Psoas muscle (tissue), 8 donors: Measurements from ENCODE around the gene ARSK. TPM values are rescaled to one million over a fixed set of nuclear protein-coding genes. Genes with fewer than 3 reads are reported as not detected.
"Not testable (repeated sequence)": the region's sequence is repeated elsewhere in the genome, so short reads cannot be mapped to it uniquely, and the experiment has no call there.

Experiments used
- ATAC-seq, 4 donors: fragments of 200-7000 bp; cut with Tn5 transposase; one replicate each; pipeline ENCODE4 v1.9.1; 2020; ENCODE audit warnings: moderate library complexity in 3 of 4, mild to moderate bottlenecking in 2 of 4
- DNase-seq, 2 donors: peaks; one replicate each; pipeline ENCODE4 v3.0.0-alpha.2; 2020
- H3K27ac ChIP-seq: fragments of 200-600 bp; one replicate; pipeline ENCODE4 v1.8.0; 2022
- H3K27me3 ChIP-seq, 3 donors: fragments of 200-600 bp in 1 of 3; one replicate each; pipeline versions ENCODE4 v1.6.1 to v1.8.0; 2013 to 2022; ENCODE audit warnings: low read length in 2 of 3, mild to moderate bottlenecking in 2 of 3, moderate library complexity in 1 of 3; ENCODE audit not compliant: insufficient read depth in 3 of 3
- H3K36me3 ChIP-seq, 2 donors: fragments of 200-600 bp in 1 of 2; one replicate each; pipeline versions ENCODE4 v1.6.1 to v1.8.0; 2013 to 2022; ENCODE audit warnings: low read depth in 1 of 2, mild to moderate bottlenecking in 1 of 2, moderate library complexity in 1 of 2; ENCODE audit not compliant: insufficient read depth in 1 of 2
- H3K4me1 ChIP-seq: fragments of 200-600 bp; one replicate; pipeline ENCODE4 v1.8.0; 2022
- H3K4me3 ChIP-seq: fragments of 200-600 bp; one replicate; pipeline ENCODE4 v1.8.0; 2022; ENCODE audit warnings: mild to moderate bottlenecking
- H3K9me3 ChIP-seq: fragments of 200-600 bp; one replicate; pipeline ENCODE4 v1.8.0; 2022
- CTCF ChIP-seq: fragments of 200-600 bp; IDR thresholded peaks from one replicate; pipeline ENCODE4 v1.8.0; 2022; ENCODE audit warnings: antibody characterized with exemption
- WGBS, 3 donors: extraction: QIAGEN DNeasy Blood & Tissue Kit; methylation state at CpG; one replicate each; pipeline versions ENCODE4 v1.1.6 to v1.1.7; 2013; 5-methylcytosine and 5-hydroxymethylcytosine counted together
- intact Hi-C, 2 donors: fragments of 100-400 bp; cut with DNase I; formaldehyde crosslinking; loops; one replicate each; pipeline versions ENCODE4 v1.11.0 to v1.14.2; 2022
- polyA plus RNA-seq, 3 donors: library from polyadenylated mRNA; stranded (reverse); fragments of 200-250 nt; gene quantifications; one replicate each; pipeline ENCODE4 v1.2.3, GENCODE V29; 2013
- total RNA-seq, 4 donors: library from RNA; stranded (reverse); fragmentation: NEBNext Ultra II Directional in 2 of 4; extraction: Animal tissue kit (Norgen Biotek cat#: 25700) in 2 of 4; gene quantifications; one replicate each; pipeline versions ENCODE4 v1.2.1 to v1.2.4, GENCODE V29; 2021 to 2023
- donor health status: healthy with polysubstance abuse.
- donor health status: DM: no; HTN: no; CAD: no; lungs with moderate emphysema.
- donor health status: Bipolar disorder and iron deficiency.
- donor health status: healthy.
- donor health status: DM: yes; HTN: yes; CAD: no.
- donor health status: DM: no; HTN: no; CAD: no.
- donor health status: DM: no; HTN: no; CAD: no.
- donor health status: DM: yes; HTN: yes; CAD: no.

ARSK gene
- total and polyA plus RNA-seq, 7 donors, result 1.6 to 8.5 (median 2.0) TPM

GRCh38 chr5:95630394-95630917 is 75.6 kb downstream of the ARSK start:
- ATAC-seq (peak in 1 of 4 donors; percentile 65), DNase-seq (no peak)
- Histone ChIP-seq H3K27ac (no peak overlapping the region), H3K36me3 (no peaks in the 10 kb centered on the region), H3K9me3 (no peaks in the 10 kb centered on the region), H3K4me1 (peaks cover 3% of the 10 kb centered on the region), H3K27me3 (no peaks in the 10 kb centered on the region), H3K4me3 (no peak overlapping the region)
- no peak for TF ChIP-seq CTCF
- 87 to 92% (median 89%) methylated on average over 5 of the region's 5 CpGs for WGBS, 3 donors
- intact Hi-C loops, result no loop called here

- H3K9me3 ChIP-seq, result no peaks in the 10 kb centered on the region
- H3K4me1 ChIP-seq, result peaks cover 3% of the 10 kb centered on the region
- H3K27ac ChIP-seq, result no peak overlapping the region
- 63 to 88% (median 64%) methylated on average over 2 of the region's 2 CpGs for WGBS, 3 donors
- H3K4me3 ChIP-seq, result no peak overlapping the region
- no peaks in the 10 kb centered on the region for H3K27me3 ChIP-seq
- ATAC-seq, result no peak
- intact Hi-C loops, result no loop called here
- H3K36me3 ChIP-seq, result no peaks in the 10 kb centered on the region
- no peak for DNase-seq
- no peak for TF ChIP-seq CTCF
Measured at GRCh38 chr5:95631255-95631958, 76.5 kb downstream of the ARSK start.

GRCh38 chr5:95631991-95632675 is 77.2 kb downstream of the ARSK start:
- H3K4me3 ChIP-seq, result no peak overlapping the region
- H3K4me1 ChIP-seq, result peaks cover 3% of the 10 kb centered on the region
- H3K9me3 ChIP-seq, result no peaks in the 10 kb centered on the region
- H3K27me3 ChIP-seq, result peaks cover 0 to 2% (median 0%) of the 10 kb centered on the region in 3 donors
- 82 to 86% (median 84%) methylated on average over 4 of the region's 4 CpGs for WGBS, 3 donors
- ATAC-seq, result peak in 3 of 4 donors; percentile 53 to 68 (median 64)
- TF ChIP-seq CTCF, result no peak
- DNase-seq, result no peak
- intact Hi-C loops, result no loop called here
- no peak overlapping the region for H3K27ac ChIP-seq
- no peaks in the 10 kb centered on the region for H3K36me3 ChIP-seq

- H3K36me3 ChIP-seq, H3K27me3 ChIP-seq, intact Hi-C loops, DNase-seq, H3K9me3 ChIP-seq, H3K4me1 ChIP-seq, H3K4me3 ChIP-seq, H3K27ac ChIP-seq, ATAC-seq: not testable (repeated sequence)
- WGBS, 3 donors, result 90 to 100% (median 94%) methylated on average over 2 of the region's 2 CpGs
Measured at GRCh38 chr5:95632942-95633341, 78.0 kb downstream of the ARSK start.

GRCh38 chr5:95633671-95634070 is 78.8 kb downstream of the ARSK start:
- intact Hi-C loops, result no loop called here
- 96 to 98% (median 98%) methylated on average over 3 of the region's 3 CpGs for WGBS, 3 donors
- H3K36me3 ChIP-seq, result no peaks in the 10 kb centered on the region
- H3K9me3 ChIP-seq, result no peaks in the 10 kb centered on the region
- DNase-seq (no peak), ATAC-seq (no peak)
- no peak overlapping the region for H3K27ac ChIP-seq
- H3K27me3 ChIP-seq, result peaks cover 0 to 2% (median 0%) of the 10 kb centered on the region in 3 donors
- H3K4me1 ChIP-seq, result peaks cover 3% of the 10 kb centered on the region
- no peak for TF ChIP-seq CTCF
- H3K4me3 ChIP-seq, result no peak overlapping the region
